WTC11 (cell line): Measurements from ENCODE around the gene FAF1. TPM values are rescaled to one million over a fixed set of nuclear protein-coding genes. Genes with fewer than 3 reads are reported as not detected.

Source experiments
- ATAC-seq: fragments of 200-7000 bp; cut with Tn5 transposase; 2 replicates; pipeline ENCODE4 v1.10.0; 2021; ENCODE audit warnings: mild to moderate bottlenecking, moderate library complexity
- CTCF ChIA-PET: fragments of 300-600 bp; sonication (Branson Sonifier 250); formaldehyde crosslinking; loops from one replicate; lab custom pipeline; 2021; ENCODE audit warnings: antibody characterized with exemption; lab: Charles Lee
- POLR2A ChIA-PET: fragments of 350-600 bp; sonication (Branson Sonifier 250); formaldehyde crosslinking; loops from one replicate; lab custom pipeline; 2021; ENCODE audit warnings: antibody characterized with exemption; lab: Charles Lee
- DNase-seq: peaks from one replicate; pipeline ENCODE4 v3.0.0; 2021; ENCODE audit warnings: low spot score
- H3K27ac Mint-ChIP-seq: 2 replicates; pipeline ENCODE4 v1.8.0; 2021; ENCODE audit warnings: mixed read lengths
- H3K27me3 Mint-ChIP-seq: 2 replicates; pipeline ENCODE4 v1.8.0; 2021; ENCODE audit warnings: low read depth, mild to moderate bottlenecking, moderate library complexity, mixed read lengths
- H3K36me3 Mint-ChIP-seq: 2 replicates; pipeline ENCODE4 v1.8.0; 2021; ENCODE audit warnings: mixed read lengths
- H3K4me1 Mint-ChIP-seq: 2 replicates; pipeline ENCODE4 v1.8.0; 2022; ENCODE audit warnings: mixed read lengths
- H3K4me3 Mint-ChIP-seq: 2 replicates; pipeline ENCODE4 v1.8.0; 2021; ENCODE audit warnings: mild to moderate bottlenecking, moderate library complexity, mixed read lengths
- H3K9me3 Mint-ChIP-seq: 2 replicates; pipeline ENCODE4 v1.8.0; 2021; ENCODE audit warnings: mixed read lengths
- AFF4 ChIP-seq: sonication (generic); formaldehyde crosslinking; IDR thresholded peaks from 2 replicates; pipeline ENCODE4 v1.8.1; 2023; ENCODE audit warnings: mild to moderate bottlenecking, missing genetic modification reagents, borderline replicate concordance
- CTCF ChIP-seq: fragments of 200-600 bp; IDR thresholded peaks from 2 replicates; pipeline ENCODE4 v1.8.0; 2022; ENCODE audit warnings: antibody characterized with exemption
- ELF4 ChIP-seq: sonication (generic); formaldehyde crosslinking; IDR thresholded peaks from 2 replicates; pipeline ENCODE4 v1.8.1; 2022; ENCODE audit warnings: low read depth, mild to moderate bottlenecking, moderate library complexity, missing genetic modification reagents
- ESRRA ChIP-seq: sonication (generic); formaldehyde crosslinking; IDR thresholded peaks from 2 replicates; pipeline ENCODE4 v1.8.1; 2022; ENCODE audit warnings: mild to moderate bottlenecking, missing genetic modification reagents, borderline replicate concordance
- FOXJ3 ChIP-seq: sonication (generic); formaldehyde crosslinking; IDR thresholded peaks from 2 replicates; pipeline ENCODE4 v1.9.0; 2021; ENCODE audit warnings: missing genetic modification reagents, mild to moderate bottlenecking, borderline replicate concordance
- FOXP4 ChIP-seq: sonication (generic); formaldehyde crosslinking; IDR thresholded peaks from 2 replicates; pipeline ENCODE4 v1.8.0; 2022; ENCODE audit warnings: mild to moderate bottlenecking, missing genetic modification reagents
- GABPB1 ChIP-seq: sonication (generic); formaldehyde crosslinking; IDR thresholded peaks from 2 replicates; pipeline ENCODE4 v1.8.1; 2023; ENCODE audit warnings: mild to moderate bottlenecking, missing genetic modification reagents
- HMGA2 ChIP-seq: fragments of 250-450 bp; sonication (Bioruptor Pico); IDR thresholded peaks from 2 replicates; pipeline ENCODE4 v1.4.0; 2021; ENCODE audit warnings: mild to moderate bottlenecking, moderate library complexity
- PRRX2 ChIP-seq: fragments of 250-450 bp; sonication (Bioruptor Pico); IDR thresholded peaks from 2 replicates; pipeline ENCODE4 v1.8.0; 2021; ENCODE audit warnings: mild to moderate bottlenecking
- SMAD3 ChIP-seq: sonication (generic); formaldehyde crosslinking; IDR thresholded peaks from 2 replicates; pipeline ENCODE4 v1.8.0; 2022; ENCODE audit warnings: missing genetic modification reagents, mild to moderate bottlenecking, borderline replicate concordance
- SMAD4 ChIP-seq: sonication (generic); formaldehyde crosslinking; IDR thresholded peaks from 2 replicates; pipeline ENCODE4 v1.8.0; 2022; ENCODE audit warnings: mild to moderate bottlenecking, missing genetic modification reagents
- ZBTB21 ChIP-seq: sonication (generic); formaldehyde crosslinking; IDR thresholded peaks from 2 replicates; pipeline ENCODE4 v1.8.1; 2023; ENCODE audit warnings: mild to moderate bottlenecking, missing genetic modification reagents, borderline replicate concordance
- ZBTB43 ChIP-seq: sonication (generic); formaldehyde crosslinking; IDR thresholded peaks from 2 replicates; pipeline ENCODE4 v1.8.1; 2023; ENCODE audit warnings: mild to moderate bottlenecking, missing genetic modification reagents
- ZNF232 ChIP-seq: sonication (generic); formaldehyde crosslinking; IDR thresholded peaks from 2 replicates; pipeline ENCODE4 v1.8.0; 2022; ENCODE audit warnings: mild to moderate bottlenecking, missing genetic modification reagents
- ZNF281 ChIP-seq: sonication (generic); formaldehyde crosslinking; IDR thresholded peaks from 2 replicates; pipeline ENCODE4 v1.8.0; 2023; ENCODE audit warnings: mild to moderate bottlenecking, missing genetic modification reagents
- ZNF425 ChIP-seq: fragments of 250-450 bp; sonication (Bioruptor Pico); conservative IDR thresholded peaks from 2 replicates; pipeline ENCODE4 v1.9.0; 2021; ENCODE audit warnings: mild to moderate bottlenecking
- total RNA-seq: library from RNA; stranded (reverse); gene quantifications from 3 replicates; pipeline ENCODE4 v1.2.3, GENCODE V29; 2021

Gene FAF1
- total RNA-seq, 1 experiment from 2014 or later = 53.5 TPM

GRCh38 chr1:50517488-50517887 lies 442.6 kb downstream of the FAF1 start (continued):
- TF ChIP-seq AFF4 (CRISPR knock-in tag) = no peak
- no peak for TF ChIP-seq ZBTB21 (CRISPR knock-in tag)
- TF ChIP-seq ESRRA (CRISPR knock-in tag) = no peak

GRCh38 chr1:50516056-50516455 lies 444.0 kb downstream of the FAF1 start:
- POLR2A ChIA-PET = no interaction called here
- ATAC-seq (no peak), DNase-seq (no peak)
- H3K27me3 Mint-ChIP-seq = no peaks in the 10 kb centered on the region
- no peak overlapping the region for H3K27ac Mint-ChIP-seq
- H3K36me3 Mint-ChIP-seq = no peaks in the 10 kb centered on the region
- no peak overlapping the region for H3K4me3 Mint-ChIP-seq
- CTCF ChIA-PET = no interaction called here
- no peaks in the 10 kb centered on the region for H3K4me1 Mint-ChIP-seq
- H3K9me3 Mint-ChIP-seq = no peaks in the 10 kb centered on the region
- TF ChIP-seq SMAD3 (CRISPR knock-in tag) = no peak
- no peak for TF ChIP-seq SMAD4 (CRISPR knock-in tag)
- no peak for TF ChIP-seq ZBTB43 (CRISPR knock-in tag)
- TF ChIP-seq ZNF281 = no peak
- TF ChIP-seq ELF4 = no peak
- no peak for TF ChIP-seq HMGA2 (CRISPR knock-in tag)
- TF ChIP-seq ZNF232 = no peak
- TF ChIP-seq PRRX2 (CRISPR knock-in tag) = no peak
- no peak for TF ChIP-seq GABPB1 (CRISPR knock-in tag)
- no peak for TF ChIP-seq ZNF425 (CRISPR knock-in tag)
- TF ChIP-seq CTCF = no peak
- TF ChIP-seq FOXP4 = no peak
- no peak for TF ChIP-seq FOXJ3 (CRISPR knock-in tag)
- TF ChIP-seq, all 79 proteins: peak for 0
